ENCODE measurements around the gene DNAJC6.
"Not testable (repeated sequence)": the region's sequence is repeated elsewhere in the genome, so short reads cannot be mapped to it uniquely, and the experiment has no call there.

The DNAJC6 gene

GRCh38 chr1:65435987-65436386, 126.6 kb downstream of the DNAJC6 start:
- no peak for DNase-seq

- no peak for DNase-seq
Observed at GRCh38 chr1:65437616-65438015, 128.3 kb downstream of the DNAJC6 start.

GRCh38 chr1:65440322-65440900, 131.1 kb downstream of the DNAJC6 start:
- DNase-seq = no peak

- no peak for DNase-seq
Observed at GRCh38 chr1:65440915-65441314, 131.6 kb downstream of the DNAJC6 start.

- no peak for DNase-seq
Observed at GRCh38 chr1:65441464-65441863, 132.1 kb downstream of the DNAJC6 start.

GRCh38 chr1:65442442-65442841, 133.1 kb downstream of the DNAJC6 start:
- no peak for DNase-seq

- no peak for DNase-seq
Observed at GRCh38 chr1:65443647-65444046, 134.3 kb downstream of the DNAJC6 start.

GRCh38 chr1:65444128-65444640, 134.8 kb downstream of the DNAJC6 start:
- DNase-seq = no peak

GRCh38 chr1:65445837-65446236, 136.5 kb downstream of the DNAJC6 start:
- DNase-seq = no peak

- no peak for DNase-seq
Observed at GRCh38 chr1:65449214-65449823, 140.0 kb downstream of the DNAJC6 start.

- not testable (repeated sequence) for DNase-seq
Observed at GRCh38 chr1:65455678-65456077, 146.3 kb downstream of the DNAJC6 start.

GRCh38 chr1:65456481-65456880, 147.1 kb downstream of the DNAJC6 start:
- DNase-seq = no peak

- no peak for DNase-seq
Observed at GRCh38 chr1:65457868-65458267, 148.5 kb downstream of the DNAJC6 start.

- DNase-seq = no peak
Observed at GRCh38 chr1:65458730-65459396, 149.5 kb downstream of the DNAJC6 start.

GRCh38 chr1:65459397-65459768, 150.0 kb downstream of the DNAJC6 start:
- DNase-seq = no peak

Data from activated CD4-positive, alpha-beta T cell treated with anti-CD3 and anti-CD28 coated beads, Interleukin-2, amount 50 U/mL, for 1 hour (primary cell).